GM12801 (cell line): ENCODE data around the gene TNNT1.

Experiments used
- TF ChIP-seq, protein P1 (sequence below): IDR thresholded peaks from one replicate; pipeline ENCODE4 v1.5.1; 2011; ENCODE audit warnings: control low read depth; ENCODE audit not compliant: insufficient read length; ENCODE audit errors: extremely low read depth

The TNNT1 gene

GRCh38 chr19:55116232-55116858 is 32.7 kb downstream of the TNNT1 start:
- TF ChIP-seq, protein P1, sequence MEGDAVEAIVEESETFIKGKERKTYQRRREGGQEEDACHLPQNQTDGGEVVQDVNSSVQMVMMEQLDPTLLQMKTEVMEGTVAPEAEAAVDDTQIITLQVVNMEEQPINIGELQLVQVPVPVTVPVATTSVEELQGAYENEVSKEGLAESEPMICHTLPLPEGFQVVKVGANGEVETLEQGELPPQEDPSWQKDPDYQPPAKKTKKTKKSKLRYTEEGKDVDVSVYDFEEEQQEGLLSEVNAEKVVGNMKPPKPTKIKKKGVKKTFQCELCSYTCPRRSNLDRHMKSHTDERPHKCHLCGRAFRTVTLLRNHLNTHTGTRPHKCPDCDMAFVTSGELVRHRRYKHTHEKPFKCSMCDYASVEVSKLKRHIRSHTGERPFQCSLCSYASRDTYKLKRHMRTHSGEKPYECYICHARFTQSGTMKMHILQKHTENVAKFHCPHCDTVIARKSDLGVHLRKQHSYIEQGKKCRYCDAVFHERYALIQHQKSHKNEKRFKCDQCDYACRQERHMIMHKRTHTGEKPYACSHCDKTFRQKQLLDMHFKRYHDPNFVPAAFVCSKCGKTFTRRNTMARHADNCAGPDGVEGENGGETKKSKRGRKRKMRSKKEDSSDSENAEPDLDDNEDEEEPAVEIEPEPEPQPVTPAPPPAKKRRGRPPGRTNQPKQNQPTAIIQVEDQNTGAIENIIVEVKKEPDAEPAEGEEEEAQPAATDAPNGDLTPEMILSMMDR, result no peak

- TF ChIP-seq, protein P1, result no peak
Measured at GRCh38 chr19:55115446-55116065, 33.5 kb downstream of the TNNT1 start.

GRCh38 chr19:55114566-55115145 is 34.4 kb downstream of the TNNT1 start:
- TF ChIP-seq, protein P1, result no peak

DNA sequence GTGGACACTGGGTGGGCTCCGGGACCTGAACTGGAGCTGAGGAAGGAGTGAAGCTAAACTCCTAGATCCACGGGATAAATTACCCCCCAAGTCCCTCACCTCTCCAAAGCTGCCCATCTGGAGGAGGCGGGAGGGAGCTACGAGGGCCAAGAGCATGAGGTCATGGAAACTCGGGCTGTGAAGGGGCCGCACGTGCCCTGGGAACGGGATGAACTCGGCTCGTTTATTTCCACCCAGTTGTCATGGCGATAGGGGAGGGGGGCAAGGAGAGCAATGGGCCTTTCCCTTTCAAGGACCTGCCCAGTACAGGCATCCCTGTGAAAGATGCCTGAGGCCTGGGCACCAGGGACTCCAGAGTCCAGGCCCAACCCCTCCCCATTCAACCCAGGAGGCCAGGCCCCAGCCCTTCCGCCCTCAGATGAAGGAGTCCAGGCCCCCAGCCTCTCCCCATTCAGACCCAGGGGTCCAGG is 35.4 kb downstream of the TNNT1 start:
- TF ChIP-seq, protein P1, result no peak

DNA sequence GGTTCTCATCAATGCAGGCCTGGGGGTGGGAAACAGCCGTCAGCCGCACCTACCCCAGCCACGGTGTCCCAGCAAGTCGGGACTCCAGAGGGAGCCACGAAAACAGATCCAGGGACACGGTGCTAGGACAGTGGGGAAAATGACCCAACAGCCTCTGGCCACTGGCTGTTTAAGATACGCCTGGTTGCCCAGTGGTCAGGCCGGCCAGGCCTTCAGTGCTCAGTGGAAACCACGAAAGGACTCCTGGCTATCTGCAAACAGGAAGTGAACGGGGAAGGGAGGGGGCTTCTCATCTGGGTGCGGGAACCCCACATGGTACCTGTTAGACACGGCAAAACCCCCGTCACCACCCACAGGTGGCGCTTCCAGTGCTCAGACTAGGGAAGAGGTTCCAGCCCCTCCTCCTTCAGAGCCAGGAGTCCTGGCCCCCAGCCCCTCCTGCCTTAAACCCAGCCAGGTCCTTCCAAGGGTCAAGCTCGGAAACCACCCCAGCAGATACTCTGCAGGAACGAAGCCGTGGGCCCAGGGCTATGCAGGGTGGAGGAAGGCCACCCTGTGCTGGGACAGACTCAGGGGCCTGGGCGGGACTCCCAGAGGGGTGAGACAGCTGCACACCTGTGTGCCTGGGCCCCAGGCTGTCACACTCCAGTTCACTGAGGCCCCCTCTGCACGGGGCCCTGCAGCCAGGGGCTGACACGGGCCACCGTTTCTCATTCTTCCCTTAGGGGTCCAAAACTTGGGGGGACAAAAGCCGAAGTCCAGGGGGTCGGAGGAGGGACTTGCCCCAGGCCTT is 36.0 kb downstream of the TNNT1 start:
- TF ChIP-seq, protein P1, result no peak

DNA sequence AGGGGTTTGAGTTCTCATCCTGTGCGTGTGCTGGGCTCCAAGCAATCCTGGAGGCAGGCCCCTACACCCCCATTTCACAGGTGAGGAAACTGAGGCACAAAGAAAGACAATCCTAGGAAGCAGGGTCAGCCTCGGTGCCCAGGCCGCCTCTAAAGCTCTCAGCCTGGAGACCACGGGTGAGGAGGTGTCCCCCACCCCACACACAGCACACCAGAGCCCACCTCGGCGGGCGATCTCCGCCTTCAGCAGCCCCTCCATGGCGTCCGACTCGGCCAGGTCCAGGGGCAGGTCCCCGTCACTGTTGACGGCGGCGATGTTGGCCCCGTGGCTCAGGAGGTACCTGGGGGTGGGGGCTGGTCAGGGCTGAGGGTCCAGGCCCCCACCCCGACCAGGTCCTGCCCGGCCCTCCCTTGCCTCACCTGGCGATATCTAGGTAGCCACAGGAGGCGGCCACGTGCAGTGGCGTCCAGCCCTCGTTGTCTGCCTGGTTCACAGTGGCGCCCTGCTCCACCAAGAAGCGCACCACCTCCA is 36.7 kb downstream of the TNNT1 start:
- TF ChIP-seq, protein P1, result no peak
